Erythroblast (primary cell): ENCODE measurements around the gene SLC43A1.

ENCODE experiments used
- GATA1 ChIP-seq: IDR thresholded peaks from 2 replicates; pipeline ENCODE4 v1.6.1; 2011; ENCODE audit warnings: low read depth, mild to moderate bottlenecking, control low read depth, low read length, moderate library complexity
- POLR2A ChIP-seq: IDR thresholded peaks from 2 replicates; pipeline ENCODE4 v1.6.1; 2011; ENCODE audit warnings: mild to moderate bottlenecking, low read length

- TF ChIP-seq POLR2A (no peak), GATA1 (no peak)
Observed at GRCh38 chr11:57500926-57501325, 14.6 kb downstream of the SLC43A1 start.
